ENCODE results near the gene C19orf25.

GRCh38 chr19:1465191-1466016, 13.6 kb downstream of the C19orf25 start:
- TF ChIP-seq ZBTB1 (CRISPR knock-in tag; IDR thresholded peaks at IDR 0.05; ENCODE audit: borderline replicate concordance, low read depth) = no peak
- no peak for TF ChIP-seq ELF4 (CRISPR knock-in tag; IDR thresholded peaks at IDR 0.05)
- TF ChIP-seq CTCF (IDR thresholded peaks at IDR 0.05 in 2 of 3, conservative IDR thresholded peaks at IDR 0.05 in 1 of 3; ENCODE audit: insufficient read depth in 2 of 3, low read depth in 1 of 3, low read length in 3 of 3) = no peak
- no peak for TF ChIP-seq ZNF280B (CRISPR knock-in tag; IDR thresholded peaks at IDR 0.05)
- TF ChIP-seq, protein P1, sequence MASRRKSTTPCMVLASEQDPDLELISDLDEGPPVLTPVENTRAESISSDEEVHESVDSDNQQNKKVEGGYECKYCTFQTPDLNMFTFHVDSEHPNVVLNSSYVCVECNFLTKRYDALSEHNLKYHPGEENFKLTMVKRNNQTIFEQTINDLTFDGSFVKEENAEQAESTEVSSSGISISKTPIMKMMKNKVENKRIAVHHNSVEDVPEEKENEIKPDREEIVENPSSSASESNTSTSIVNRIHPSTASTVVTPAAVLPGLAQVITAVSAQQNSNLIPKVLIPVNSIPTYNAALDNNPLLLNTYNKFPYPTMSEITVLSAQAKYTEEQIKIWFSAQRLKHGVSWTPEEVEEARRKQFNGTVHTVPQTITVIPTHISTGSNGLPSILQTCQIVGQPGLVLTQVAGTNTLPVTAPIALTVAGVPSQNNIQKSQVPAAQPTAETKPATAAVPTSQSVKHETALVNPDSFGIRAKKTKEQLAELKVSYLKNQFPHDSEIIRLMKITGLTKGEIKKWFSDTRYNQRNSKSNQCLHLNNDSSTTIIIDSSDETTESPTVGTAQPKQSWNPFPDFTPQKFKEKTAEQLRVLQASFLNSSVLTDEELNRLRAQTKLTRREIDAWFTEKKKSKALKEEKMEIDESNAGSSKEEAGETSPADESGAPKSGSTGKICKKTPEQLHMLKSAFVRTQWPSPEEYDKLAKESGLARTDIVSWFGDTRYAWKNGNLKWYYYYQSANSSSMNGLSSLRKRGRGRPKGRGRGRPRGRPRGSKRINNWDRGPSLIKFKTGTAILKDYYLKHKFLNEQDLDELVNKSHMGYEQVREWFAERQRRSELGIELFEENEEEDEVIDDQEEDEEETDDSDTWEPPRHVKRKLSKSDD (conservative IDR thresholded peaks at IDR 0.05; ENCODE audit: low read length) = no peak
- TF ChIP-seq POLR2AphosphoS5 (IDR thresholded peaks at IDR 0.05; ENCODE audit: control insufficient read depth, insufficient read depth, low read depth, low read length) = no peak
- TF ChIP-seq POLR3A (IDR thresholded peaks at IDR 0.05; ENCODE audit: borderline replicate concordance, extremely low read depth, insufficient read depth, insufficient read length) = no peak
- TF ChIP-seq POLR2A (conservative IDR thresholded peaks at IDR 0.05) = no peak
- TF ChIP-seq MAZ (CRISPR knock-in tag; conservative IDR thresholded peaks at IDR 0.05 in 1 of 2, IDR thresholded peaks at IDR 0.05 in 1 of 2) = no peak
- TF ChIP-seq ZNF318 (IDR thresholded peaks at IDR 0.05; ENCODE audit: borderline replicate concordance in 1 of 2, low read depth in 1 of 2) = no peak
- TF ChIP-seq IFI16 (CRISPR knock-in tag; IDR thresholded peaks at IDR 0.05) = no peak
- TF ChIP-seq LCOR (CRISPR knock-in tag; IDR thresholded peaks at IDR 0.05) = no peak
- TF ChIP-seq SMC3 (conservative IDR thresholded peaks at IDR 0.05; ENCODE audit: insufficient read depth, low read depth, low read length) = no peak
- no peak for TF ChIP-seq CHD4 (IDR thresholded peaks at IDR 0.05; ENCODE audit: insufficient read depth, insufficient replicate concordance, low read depth, low read length, poor library complexity, severe bottlenecking)

Measured in K562 (cell line).